PC-9 (cell line): Measurements from ENCODE around the gene BTG4.

Source experiments
- CTCF ChIP-seq: fragments of 200-600 bp; sonication (generic); conservative IDR thresholded peaks from 2 replicates; pipeline ENCODE4 v1.6.1; 2017; ENCODE audit warnings: mixed run types, antibody characterized with exemption, mild to moderate bottlenecking, moderate library complexity
- EZH2 ChIP-seq: fragments of 200-600 bp; sonication (generic); IDR thresholded peaks from 2 replicates; pipeline ENCODE4 v1.8.0; 2017; ENCODE audit warnings: antibody characterized with exemption, low read depth

DNA sequence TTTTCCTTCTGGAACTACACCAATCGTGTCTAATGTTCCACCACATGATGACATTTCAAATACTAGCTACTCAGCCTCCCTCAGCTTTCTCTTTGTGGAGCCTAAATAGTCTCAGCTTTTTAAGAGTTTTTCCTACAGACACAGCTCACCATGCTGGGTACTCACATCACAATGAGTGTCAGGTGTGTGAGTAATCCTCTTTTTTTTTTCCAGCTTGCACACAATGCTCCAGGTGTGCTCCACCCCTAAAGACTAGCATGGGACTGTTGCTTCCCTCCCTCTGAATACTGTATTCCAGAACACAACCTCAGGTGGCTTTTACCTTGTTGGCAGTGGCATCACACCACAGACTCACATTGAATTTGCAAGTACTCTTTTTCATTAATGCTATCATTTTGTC, 11.7 kb downstream of the BTG4 start:
- TF ChIP-seq CTCF = no peak
- TF ChIP-seq EZH2 = no peak
